Type B pancreatic cell (in vitro differentiated cells): ENCODE data around the gene DHX29. TPM values are rescaled to one million over a fixed set of nuclear protein-coding genes. Genes with fewer than 3 reads are reported as not detected.

ENCODE experiments used
- DNase-seq: peaks from one replicate; pipeline ENCODE4 v3.0.0; 2021; ENCODE audit warnings: mixed read lengths; ENCODE audit not compliant: unreplicated experiment; ENCODE audit errors: extremely low spot score
- H3K27ac Mint-ChIP-seq: 2 replicates; pipeline ENCODE4 v1.8.0; 2021; ENCODE audit warnings: mild to moderate bottlenecking, mixed read lengths
- H3K27me3 Mint-ChIP-seq: 2 replicates; pipeline ENCODE4 v1.8.0; 2021; ENCODE audit warnings: mixed read lengths
- H3K36me3 Mint-ChIP-seq: 2 replicates; pipeline ENCODE4 v1.8.0; 2021; ENCODE audit warnings: mixed read lengths
- H3K4me1 Mint-ChIP-seq: one replicate; pipeline ENCODE4 v1.8.0; 2021; ENCODE audit warnings: mixed read lengths; ENCODE audit not compliant: unreplicated experiment
- H3K4me3 Mint-ChIP-seq: 2 replicates; pipeline ENCODE4 v1.8.0; 2021; ENCODE audit warnings: mild to moderate bottlenecking, mixed read lengths
- H3K9me3 Mint-ChIP-seq: 2 replicates; pipeline ENCODE4 v1.8.0; 2021; ENCODE audit warnings: mixed read lengths
- CTCF ChIP-seq: fragments of 200-600 bp; sonication (generic); conservative IDR thresholded peaks from 2 replicates; pipeline ENCODE4 v1.5.0; 2021; ENCODE audit warnings: antibody characterized with exemption, mild to moderate bottlenecking
- total RNA-seq: library from RNA; stranded (reverse); gene quantifications from 2 replicates; pipeline ENCODE4 v1.2.1, GENCODE V29; 2021; ENCODE audit warnings: low replicate concordance

DHX29 gene
- total RNA-seq, 1 donor from 2014 or later = 24.0 TPM

DNA sequence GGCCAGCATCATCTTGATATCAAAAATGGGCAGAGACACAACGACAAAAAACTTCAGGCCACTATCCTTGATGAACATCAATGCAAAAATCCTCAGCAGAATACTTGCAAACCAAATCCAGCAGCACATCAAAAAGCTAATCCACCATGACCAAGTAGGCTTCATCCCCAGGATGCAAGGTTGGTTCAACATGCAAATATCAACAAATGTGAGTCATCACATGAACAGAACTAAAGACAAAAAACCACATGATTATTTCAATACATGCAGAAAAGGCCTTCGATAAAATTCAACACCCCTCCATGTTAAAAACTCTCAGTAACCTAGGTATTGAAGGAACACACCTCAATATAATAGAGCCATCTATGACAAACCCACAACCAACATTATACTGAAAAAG is 8.8 kb upstream of the DHX29 start:
- Mint-ChIP-seq H3K4me3 (no peak overlapping the region), H3K9me3 (no peaks in the 10 kb centered on the region), H3K27me3 (no peaks in the 10 kb centered on the region), H3K27ac (no peak overlapping the region), H3K4me1 (peaks cover 8% of the 10 kb centered on the region), H3K36me3 (peaks cover 39% of the 10 kb centered on the region)
- no peak for TF ChIP-seq CTCF
- DNase-seq = no peak

DNA sequence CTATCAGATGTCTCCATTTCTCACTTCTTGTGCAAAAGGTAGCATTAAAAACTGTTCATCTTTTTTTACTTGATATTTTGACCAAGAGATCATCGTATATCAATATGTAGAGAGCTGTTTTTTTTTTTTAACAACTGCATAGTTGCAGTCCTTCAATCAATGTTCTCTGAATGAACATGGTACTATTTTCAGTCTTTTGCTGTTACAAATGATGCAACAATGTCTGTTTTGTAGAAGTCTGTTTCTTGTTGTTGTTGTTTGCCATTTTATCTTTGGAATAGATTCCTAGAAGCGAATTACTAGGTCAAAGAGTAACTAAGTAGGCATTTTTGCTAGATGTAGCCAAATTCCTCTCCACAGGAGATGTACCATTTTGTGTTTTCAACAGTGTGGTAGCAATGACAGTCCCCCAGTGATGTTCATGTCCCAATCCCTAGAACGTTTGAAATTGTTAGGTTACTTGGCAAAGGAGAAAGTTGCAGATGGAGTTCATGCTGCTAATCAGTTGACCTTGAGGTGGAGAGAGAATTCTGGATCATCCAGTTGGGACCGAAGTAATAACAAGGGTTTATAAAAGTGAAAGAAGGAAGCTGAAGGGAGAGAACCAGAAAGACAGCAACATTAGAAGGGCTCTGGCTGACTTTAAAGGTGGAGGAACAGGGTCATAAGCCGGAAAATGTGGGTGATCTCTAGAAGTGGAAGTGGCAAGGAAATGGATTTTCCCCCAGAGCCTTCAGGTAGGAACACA is 6.5 kb upstream of the DHX29 start:
- Mint-ChIP-seq H3K4me3 (no peak overlapping the region), H3K4me1 (peaks cover 5% of the 10 kb centered on the region), H3K27ac (no peak overlapping the region), H3K27me3 (no peaks in the 10 kb centered on the region), H3K36me3 (peaks cover 37% of the 10 kb centered on the region), H3K9me3 (no peaks in the 10 kb centered on the region)
- DNase-seq = no peak
- no peak for TF ChIP-seq CTCF

- Mint-ChIP-seq H3K4me1 (peaks cover 11% of the 10 kb centered on the region), H3K27ac (no peak overlapping the region), H3K36me3 (peaks cover 10% of the 10 kb centered on the region), H3K9me3 (no peaks in the 10 kb centered on the region), H3K4me3 (no peak overlapping the region), H3K27me3 (no peaks in the 10 kb centered on the region)
- TF ChIP-seq CTCF = no peak
- no peak for DNase-seq
Measured at GRCh38 chr5:55308254-55308836, 851 bp upstream of the DHX29 start.

GRCh38 chr5:55306641-55307382 is 682 bp downstream of the DHX29 start:
- Mint-ChIP-seq H3K4me3 (no peak overlapping the region), H3K27ac (no peak overlapping the region), H3K36me3 (peaks cover 14% of the 10 kb centered on the region), H3K9me3 (no peaks in the 10 kb centered on the region), H3K27me3 (no peaks in the 10 kb centered on the region), H3K4me1 (peaks cover 12% of the 10 kb centered on the region)
- TF ChIP-seq CTCF = no peak
- DNase-seq = no peak

DNA sequence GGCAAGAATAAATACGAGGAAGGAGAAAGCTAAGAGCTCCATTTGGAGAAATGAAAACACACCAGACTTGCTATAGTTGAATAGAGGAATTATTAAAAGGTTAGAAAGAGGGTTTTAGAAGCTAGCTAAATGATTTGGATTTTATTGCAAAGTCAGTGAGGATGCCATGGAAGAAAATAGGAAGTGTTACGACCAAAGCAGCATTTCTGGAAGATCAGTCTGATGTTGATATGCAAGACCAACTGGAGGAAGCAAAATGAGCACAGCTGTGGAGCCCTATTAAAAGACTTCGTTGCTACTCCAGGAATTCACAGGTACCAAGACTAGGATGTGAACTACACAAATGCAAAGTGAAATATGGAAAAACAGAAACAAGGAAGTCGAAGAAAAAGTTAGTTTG is 2.1 kb downstream of the DHX29 start:
- no peak overlapping the region for H3K4me3 Mint-ChIP-seq
- no peak for DNase-seq
- H3K4me1 Mint-ChIP-seq = peaks cover 7% of the 10 kb centered on the region
- TF ChIP-seq CTCF = no peak
- no peak overlapping the region for H3K27ac Mint-ChIP-seq
- H3K36me3 Mint-ChIP-seq = peaks cover 14% of the 10 kb centered on the region
- H3K9me3 Mint-ChIP-seq = no peaks in the 10 kb centered on the region
- no peaks in the 10 kb centered on the region for H3K27me3 Mint-ChIP-seq
